GM23338 (cell line): Measurements from ENCODE around the gene PAK4.

ENCODE experiments used
- CTCF ChIP-seq, 2 experiments: fragments of 200-600 bp in 1 of 2; sonication (generic) in 1 of 2; conservative IDR thresholded peaks; 2 replicates each; pipeline versions ENCODE4 v1.5.1 to v1.6.1; 2016 to 2017; ENCODE audit warnings: antibody characterized with exemption in 2 of 2, low read depth in 2 of 2, mild to moderate bottlenecking in 2 of 2, moderate library complexity in 1 of 2
- ZNF331 ChIP-seq: fragments of 250-450 bp; sonication (Bioruptor Pico); IDR thresholded peaks from 2 replicates; pipeline ENCODE4 v1.5.0; 2020; ENCODE audit warnings: low read depth, mild to moderate bottlenecking, moderate library complexity

DNA sequence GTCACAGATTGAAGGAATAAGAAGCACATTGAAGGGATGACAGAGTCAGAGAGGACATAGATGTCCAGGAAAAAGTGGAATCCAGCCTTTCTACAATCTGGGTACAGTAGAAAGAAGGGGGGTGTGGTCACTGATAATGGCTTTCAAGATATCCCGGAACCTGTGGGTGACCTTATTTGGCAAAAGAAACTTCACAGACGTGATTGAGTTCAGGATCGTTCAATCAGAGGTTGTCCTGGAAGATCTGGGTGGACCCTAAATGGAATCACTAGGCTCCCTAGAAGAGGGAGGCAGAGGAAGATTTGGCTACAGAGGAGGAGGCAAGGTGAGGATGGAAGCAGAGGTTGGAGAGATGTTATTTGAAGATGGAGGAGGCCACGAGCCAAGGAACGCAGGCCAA, 91.5 kb downstream of the PAK4 start:
- TF ChIP-seq ZNF331 (CRISPR knock-in tag) (no peak), CTCF (conservative IDR thresholded peaks at IDR 0.05; ENCODE audit: low read depth in 2 of 2) (no peak)
